Muscle of leg (tissue), 11 donors: ENCODE measurements around the gene TNXB. TPM values are rescaled to one million over a fixed set of nuclear protein-coding genes. Genes with fewer than 3 reads are reported as not detected.
A peak's percentile ranks its signal among the peaks of the same experiment; 100 is the strongest.

Experiments
- DNase-seq: peaks from one replicate; pipeline ENCODE4 v3.0.0; 2013
- H3K27ac ChIP-seq: one replicate; pipeline ENCODE4 v1.5.1; 2013; ENCODE audit warnings: mild to moderate bottlenecking, low read length, control low read depth
- H3K27me3 ChIP-seq: one replicate; pipeline ENCODE4 v1.6.1; 2013; ENCODE audit warnings: low read length; ENCODE audit not compliant: control insufficient read depth, insufficient read depth
- H3K36me3 ChIP-seq: one replicate; pipeline ENCODE4 v1.6.1; 2013; ENCODE audit warnings: low read length; ENCODE audit not compliant: control insufficient read depth, insufficient read depth
- H3K4me1 ChIP-seq: one replicate; pipeline ENCODE4 v1.6.1; 2013; ENCODE audit warnings: low read length; ENCODE audit not compliant: control insufficient read depth, insufficient read depth
- H3K4me3 ChIP-seq: one replicate; pipeline ENCODE4 v1.5.1; 2013; ENCODE audit warnings: low read length, control low read depth
- H3K9me3 ChIP-seq: replicated peaks from 2 replicates; pipeline ENCODE4 v1.6.1; 2013; ENCODE audit warnings: low read depth, low read length; ENCODE audit not compliant: control insufficient read depth
- WGBS: methylation state at CpG from one replicate; pipeline ENCODE4 v1.1.5; 2013; ENCODE audit warnings: missing lambda C conversion rate; ENCODE audit not compliant: insufficient coverage; 5-methylcytosine and 5-hydroxymethylcytosine counted together
- polyA plus RNA-seq, 8 donors: library from polyadenylated mRNA; unstranded; fragments of 120-200 nt; gene quantifications; one replicate each; pipeline versions ENCODE4 v1.2.1 to v1.2.3, GENCODE V29; 2013; ENCODE audit warnings: inconsistent platforms in 1 of 8, low replicate concordance in 1 of 8; ENCODE audit not compliant: insufficient read length in 8 of 8, insufficient read depth in 1 of 8
- total RNA-seq: library from RNA; stranded (reverse); fragments of 120-200 nt; gene quantifications from one replicate; pipeline ENCODE4 v1.2.4, GENCODE V29; 2013

Gene TNXB
- total and polyA plus RNA-seq, 9 donors: 100.0 to 207 (median 116) TPM

DNA sequence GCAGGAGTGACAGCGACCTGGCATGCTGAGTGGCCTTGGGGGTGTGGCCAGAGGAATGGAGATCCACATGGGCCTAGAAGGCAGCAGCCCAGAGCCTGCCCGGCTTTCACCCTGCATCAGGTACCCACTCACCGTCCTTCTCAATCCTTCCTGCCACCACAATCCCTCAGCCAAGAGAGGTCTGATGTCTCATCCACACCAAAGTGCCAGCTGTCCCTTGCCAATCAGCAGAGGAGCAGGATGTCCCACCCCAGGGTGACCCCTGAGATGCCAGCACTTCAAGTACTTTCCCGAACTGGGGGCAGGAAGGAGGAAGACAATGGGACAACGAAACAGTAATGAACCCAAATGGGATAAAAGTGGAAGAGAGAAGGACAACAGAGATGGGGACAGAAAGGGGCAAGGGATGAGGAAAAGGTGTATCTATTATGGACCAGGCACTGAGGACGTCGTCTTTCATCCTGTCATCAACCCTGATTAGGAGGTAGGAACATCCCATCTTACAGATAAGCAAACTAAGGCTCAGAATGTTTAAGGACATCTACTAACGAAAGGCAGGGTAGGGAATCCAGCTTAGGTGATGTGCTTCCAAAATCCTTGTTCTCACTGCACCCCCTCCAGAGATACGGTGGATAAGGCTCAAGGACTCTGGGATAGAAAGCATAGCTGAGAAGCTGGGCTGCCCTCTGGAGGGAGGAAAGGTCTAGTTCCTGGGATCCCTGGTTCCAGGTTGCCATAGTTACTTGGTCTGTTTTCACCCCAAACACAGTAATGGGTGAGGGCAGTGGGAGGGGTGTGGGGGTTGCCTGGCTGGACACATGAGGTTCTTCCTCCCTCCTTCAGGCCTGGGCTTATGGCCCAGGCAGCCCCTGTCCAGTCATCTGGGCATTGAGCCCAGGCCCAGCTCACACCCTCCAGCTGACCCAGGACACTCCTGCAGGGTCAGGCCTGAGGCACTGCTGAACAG is 4.5 kb upstream of the TNXB start:
- WGBS: 62% methylated on average over 3 of the region's 9 CpGs
- Histone ChIP-seq H3K4me3 (no peak overlapping the region), H3K36me3 (peaks cover 43% of the 10 kb centered on the region), H3K9me3 (no peaks in the 10 kb centered on the region), H3K27me3 (peaks cover 4% of the 10 kb centered on the region), H3K4me1 (peaks cover 67% of the 10 kb centered on the region), H3K27ac (peak overlapping the region; percentile 98)
- peak; percentile 99 for DNase-seq

DNA sequence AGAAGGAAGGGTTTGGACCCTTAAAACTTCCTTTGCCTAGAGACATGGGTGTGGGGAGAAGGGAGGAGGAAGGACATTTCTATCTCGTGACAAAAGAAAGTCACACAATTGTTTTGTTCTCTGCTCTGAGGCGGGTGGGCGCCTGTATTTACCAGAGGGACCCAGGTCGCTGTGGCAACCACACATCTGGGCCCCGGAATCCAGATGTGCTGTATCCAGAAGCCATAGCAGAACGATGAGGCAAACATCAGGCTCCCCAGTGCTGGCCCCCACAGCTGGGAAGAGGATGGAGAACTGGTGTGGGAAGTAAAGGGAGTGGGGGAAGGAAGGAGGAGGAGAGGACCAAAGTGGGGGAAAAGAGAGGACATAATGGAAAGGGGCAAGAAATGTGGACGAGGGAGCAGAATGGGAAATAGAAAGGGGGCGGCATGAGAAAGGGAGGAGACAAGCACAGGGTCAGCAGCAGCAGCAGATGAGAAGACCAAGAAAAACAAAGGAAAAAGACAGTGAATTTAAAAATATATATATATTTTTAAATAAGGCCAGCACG is 3.4 kb upstream of the TNXB start:
- peak overlapping the region; percentile 98 for H3K27ac ChIP-seq
- H3K4me3 ChIP-seq: no peak overlapping the region
- H3K36me3 ChIP-seq: peaks cover 31% of the 10 kb centered on the region
- peak; percentile 99 for DNase-seq
- H3K9me3 ChIP-seq: no peaks in the 10 kb centered on the region
- WGBS: 12% methylated on average over 7 of the region's 9 CpGs
- peaks cover 76% of the 10 kb centered on the region for H3K4me1 ChIP-seq
- H3K27me3 ChIP-seq: peaks cover 8% of the 10 kb centered on the region

GRCh38 chr6:32111424-32112066 is 2.4 kb upstream of the TNXB start:
- peak; percentile 93 for DNase-seq
- peaks cover 85% of the 10 kb centered on the region for H3K4me1 ChIP-seq

GRCh38 chr6:32110632-32111031 is 1.5 kb upstream of the TNXB start:
- H3K36me3 ChIP-seq: peaks cover 18% of the 10 kb centered on the region
- H3K27me3 ChIP-seq: peaks cover 9% of the 10 kb centered on the region
- H3K9me3 ChIP-seq: no peaks in the 10 kb centered on the region
- no peak overlapping the region for H3K4me3 ChIP-seq
- peaks cover 87% of the 10 kb centered on the region for H3K4me1 ChIP-seq
- WGBS: 20% methylated on average over 7 of the region's 7 CpGs
- peak overlapping the region; percentile 98 for H3K27ac ChIP-seq
- DNase-seq: peak; percentile 84

More at GRCh38 chr6:32111424-32112066, 2.4 kb upstream of the TNXB start:
- Histone ChIP-seq H3K27me3 (peaks cover 9% of the 10 kb centered on the region), H3K9me3 (no peaks in the 10 kb centered on the region), H3K4me3 (no peak overlapping the region), H3K27ac (peak overlapping the region; percentile 98), H3K36me3 (peaks cover 22% of the 10 kb centered on the region)
- WGBS: 12% methylated on average over 5 of the region's 7 CpGs

- 51% methylated on average over 6 of the region's 6 CpGs for WGBS
- H3K27ac ChIP-seq: peak overlapping the region; percentile 98
- H3K4me1 ChIP-seq: peaks cover 84% of the 10 kb centered on the region
- peaks cover 12% of the 10 kb centered on the region for H3K36me3 ChIP-seq
- no peaks in the 10 kb centered on the region for H3K9me3 ChIP-seq
- peaks cover 9% of the 10 kb centered on the region for H3K27me3 ChIP-seq
- H3K4me3 ChIP-seq: peak overlapping the region; percentile 71
- DNase-seq: no peak
Observed at GRCh38 chr6:32109765-32110160, 625 bp upstream of the TNXB start.

- no peak for DNase-seq
- Histone ChIP-seq H3K27ac (peak overlapping the region; percentile 98), H3K9me3 (no peaks in the 10 kb centered on the region), H3K27me3 (peaks cover 9% of the 10 kb centered on the region), H3K4me1 (peaks cover 75% of the 10 kb centered on the region), H3K4me3 (peak overlapping the region; percentile 71), H3K36me3 (peaks cover 9% of the 10 kb centered on the region)
- 18% methylated on average over 6 of the region's 6 CpGs for WGBS
Observed at GRCh38 chr6:32108727-32109113, 418 bp downstream of the TNXB start.

- Histone ChIP-seq H3K4me3 (peak overlapping the region; percentile 71), H3K4me1 (peaks cover 70% of the 10 kb centered on the region), H3K27ac (peak overlapping the region; percentile 98), H3K9me3 (no peaks in the 10 kb centered on the region), H3K27me3 (peaks cover 9% of the 10 kb centered on the region), H3K36me3 (peaks cover 7% of the 10 kb centered on the region)
- 0% methylated on average over 5 of the region's 15 CpGs for WGBS
- peak; percentile 96 for DNase-seq
Observed at GRCh38 chr6:32108094-32108627, 977 bp downstream of the TNXB start.

GRCh38 chr6:32107406-32107805 is 1.7 kb downstream of the TNXB start:
- no CpG with 5 or more reads among the region's 1 CpG for WGBS
- Histone ChIP-seq H3K9me3 (no peaks in the 10 kb centered on the region), H3K4me1 (peaks cover 63% of the 10 kb centered on the region), H3K27ac (peak overlapping the region; percentile 98), H3K36me3 (peaks cover 7% of the 10 kb centered on the region), H3K4me3 (peak overlapping the region; percentile 71), H3K27me3 (peaks cover 9% of the 10 kb centered on the region)
- no peak for DNase-seq

DNA sequence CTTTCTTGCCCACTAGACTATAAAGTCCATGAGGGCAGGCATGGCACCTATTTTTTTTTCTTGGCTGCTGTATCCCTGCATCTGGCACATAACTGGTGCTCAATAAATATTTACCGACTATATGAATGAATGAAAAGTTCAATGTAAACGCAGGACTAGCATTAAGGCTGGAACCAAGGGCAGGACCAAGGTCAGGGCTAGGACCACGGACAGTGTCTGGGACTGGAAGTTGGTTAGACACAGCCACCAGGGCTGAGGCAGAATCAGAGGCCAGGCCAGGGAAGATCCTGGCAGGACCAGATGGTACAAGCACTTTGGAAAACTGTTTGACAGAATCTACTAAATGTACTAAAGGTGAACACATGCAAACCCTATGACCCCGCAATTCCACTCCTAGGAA is 3.7 kb downstream of the TNXB start:
- peaks cover 7% of the 10 kb centered on the region for H3K36me3 ChIP-seq
- peaks cover 43% of the 10 kb centered on the region for H3K4me1 ChIP-seq
- DNase-seq: no peak
- peaks cover 9% of the 10 kb centered on the region for H3K27me3 ChIP-seq
- H3K4me3 ChIP-seq: no peak overlapping the region
- WGBS: 72% methylated on average over 3 of the region's 4 CpGs
- no peak overlapping the region for H3K27ac ChIP-seq
- no peaks in the 10 kb centered on the region for H3K9me3 ChIP-seq

- no CpG with 5 or more reads among the region's 3 CpGs for WGBS
- DNase-seq: no peak
- H3K36me3 ChIP-seq: peaks cover 14% of the 10 kb centered on the region
- H3K27ac ChIP-seq: no peak overlapping the region
- H3K4me3 ChIP-seq: no peak overlapping the region
- H3K4me1 ChIP-seq: peaks cover 13% of the 10 kb centered on the region
- peaks cover 6% of the 10 kb centered on the region for H3K27me3 ChIP-seq
- no peaks in the 10 kb centered on the region for H3K9me3 ChIP-seq
Observed at GRCh38 chr6:32102255-32102654, 6.9 kb downstream of the TNXB start.
